CD14-positive monocyte (primary cell): ENCODE data around the gene KIDINS220. TPM values are rescaled to one million over a fixed set of nuclear protein-coding genes. Genes with fewer than 3 reads are reported as not detected.

Source experiments
- DNase-seq, 3 donors: peaks; one replicate each; pipeline ENCODE4 v3.0.0-alpha.2; 2011 to 2022
- H2AFZ ChIP-seq: 2 replicates; pipeline ENCODE4 v1.6.0; 2012; ENCODE audit warnings: mild to moderate bottlenecking, low read depth, low read length, inconsistent platforms; ENCODE audit not compliant: insufficient read depth, poor library complexity, severe bottlenecking
- H3K27ac ChIP-seq, 2 donors: 1 replicate in 1 of 2; 2 replicates in 1 of 2; pipeline ENCODE4 v1.5.1; 2012 to 2013; ENCODE audit warnings: low read length in 2 of 2, control low read depth in 1 of 2, inconsistent platforms in 1 of 2, low read depth in 1 of 2, mild to moderate bottlenecking in 1 of 2
- H3K27me3 ChIP-seq, 2 donors: one replicate each; pipeline versions ENCODE4 v1.6.0 to v1.6.1; 2011 to 2013; ENCODE audit warnings: low read length in 2 of 2; ENCODE audit not compliant: control insufficient read depth in 2 of 2, insufficient read depth in 2 of 2
- H3K36me3 ChIP-seq, 2 donors: replicated peaks in 1 of 2; 1 replicate in 1 of 2; 2 replicates in 1 of 2; pipeline versions ENCODE4 v1.5.1 to v1.6.1; 2012 to 2013; ENCODE audit warnings: low read length in 2 of 2, control low read depth in 1 of 2, inconsistent platforms in 1 of 2, mild to moderate bottlenecking in 1 of 2; ENCODE audit not compliant: insufficient read depth in 2 of 2, control insufficient read depth in 1 of 2
- H3K4me1 ChIP-seq, 2 donors: 1 replicate in 1 of 2; 2 replicates in 1 of 2; pipeline versions ENCODE4 v1.5.1 to v1.6.1; 2012 to 2013; ENCODE audit warnings: low read length in 2 of 2, control low read depth in 1 of 2, inconsistent platforms in 1 of 2, mild to moderate bottlenecking in 1 of 2, moderate library complexity in 1 of 2; ENCODE audit not compliant: insufficient read depth in 2 of 2, control insufficient read depth in 1 of 2
- H3K4me2 ChIP-seq: replicated peaks from 2 replicates; pipeline ENCODE3; 2012; ENCODE audit warnings: low read length, moderate library complexity, mild to moderate bottlenecking; ENCODE audit not compliant: poor library complexity, severe bottlenecking; ENCODE audit errors: extremely low read depth
- H3K4me3 ChIP-seq, 3 experiments: fragments of 200-600 bp in 1 of 3; sonication (generic) in 1 of 3; replicated peaks in 1 of 3; 1 replicate in 2 of 3; 2 replicates in 1 of 3; pipeline ENCODE4 v1.5.1; 2011 to 2013; ENCODE audit warnings: low read length in 3 of 3, mild to moderate bottlenecking in 3 of 3, control low read depth in 2 of 3, low read depth in 2 of 3, inconsistent platforms in 1 of 3, moderate library complexity in 1 of 3
- H3K79me2 ChIP-seq: 2 replicates; pipeline ENCODE4 v1.6.0; 2012; ENCODE audit warnings: mild to moderate bottlenecking, control low read depth, inconsistent platforms, low read length, moderate library complexity; ENCODE audit not compliant: insufficient read depth
- H3K9ac ChIP-seq: 2 replicates; pipeline ENCODE4 v1.6.0; 2017; ENCODE audit warnings: low read length, mild to moderate bottlenecking; ENCODE audit not compliant: insufficient read depth, poor library complexity, severe bottlenecking
- H3K9me3 ChIP-seq, 2 donors: replicated peaks in 1 of 2; 1 replicate in 1 of 2; 2 replicates in 1 of 2; pipeline versions ENCODE4 v1.5.1 to v1.6.1; 2012 to 2013; ENCODE audit warnings: low read length in 2 of 2, control low read depth in 1 of 2; ENCODE audit not compliant: control insufficient read depth in 1 of 2, insufficient read depth in 1 of 2
- H4K20me1 ChIP-seq: 2 replicates; pipeline ENCODE4 v1.6.0; 2012; ENCODE audit warnings: mild to moderate bottlenecking, low read length, control low read depth, moderate library complexity; ENCODE audit not compliant: insufficient read depth
- H3K27ac Mint-ChIP-seq, 7 donors: one replicate each; pipeline ENCODE4 v1.8.0; 2020; ENCODE audit warnings: mild to moderate bottlenecking in 7 of 7, mixed read lengths in 7 of 7, moderate library complexity in 6 of 7, inconsistent platforms in 2 of 7
- H3K27me3 Mint-ChIP-seq, 3 donors: one replicate each; pipeline ENCODE4 v1.8.0; 2021 to 2022; ENCODE audit warnings: low read depth in 3 of 3, mild to moderate bottlenecking in 3 of 3, mixed read lengths in 3 of 3, moderate library complexity in 3 of 3, inconsistent platforms in 1 of 3
- H3K36me3 Mint-ChIP-seq, 2 donors: one replicate each; pipeline ENCODE4 v1.8.0; 2020; ENCODE audit warnings: mixed read lengths in 2 of 2, inconsistent platforms in 1 of 2, mild to moderate bottlenecking in 1 of 2
- H3K4me1 Mint-ChIP-seq: one replicate; pipeline ENCODE4 v1.8.0; 2020; ENCODE audit warnings: mild to moderate bottlenecking, mixed read lengths
- H3K4me3 Mint-ChIP-seq, 2 donors: one replicate each; pipeline ENCODE4 v1.8.0; 2020; ENCODE audit warnings: mild to moderate bottlenecking in 2 of 2, mixed read lengths in 2 of 2, moderate library complexity in 1 of 2
- H3K9me3 Mint-ChIP-seq, 7 donors: one replicate each; pipeline ENCODE4 v1.8.0; 2020 to 2022; ENCODE audit warnings: mixed read lengths in 7 of 7, mild to moderate bottlenecking in 6 of 7, moderate library complexity in 6 of 7, inconsistent platforms in 2 of 7
- WGBS: methylation state at CpG from one replicate; pipeline ENCODE4 v1.1.5; 2013; ENCODE audit warnings: missing lambda C conversion rate; ENCODE audit not compliant: insufficient coverage; 5-methylcytosine and 5-hydroxymethylcytosine counted together
- intact Hi-C, 2 donors: fragments of 100-400 bp; cut with micrococcal nuclease; formaldehyde crosslinking; loops; one replicate each; pipeline versions ENCODE4 v1.15.0 to v1.15.1; 2023
- polyA plus RNA-seq, 3 donors: library from polyadenylated mRNA; depleted of rRNA in 1 of 3; unstranded in 2 of 3; stranded (reverse) in 1 of 3; fragments of 300-500 nt in 2 of 3; fragments of >200 nt in 1 of 3; fragmentation: Illumina TruSeq in 2 of 3; gene quantifications; 1 replicate in 2 of 3; 2 replicates in 1 of 3; pipeline ENCODE4 v1.2.3, GENCODE V29; 2012 to 2021
- TF ChIP-seq, protein P1 (sequence below): fragments of 200-600 bp; IDR thresholded peaks from one replicate; pipeline ENCODE4 v1.8.0; 2022; ENCODE audit warnings: antibody characterized with exemption, mild to moderate bottlenecking

KIDINS220 gene
- polyA plus RNA-seq, 3 donors = 12.1 to 26.7 (median 26.3) TPM

DNA sequence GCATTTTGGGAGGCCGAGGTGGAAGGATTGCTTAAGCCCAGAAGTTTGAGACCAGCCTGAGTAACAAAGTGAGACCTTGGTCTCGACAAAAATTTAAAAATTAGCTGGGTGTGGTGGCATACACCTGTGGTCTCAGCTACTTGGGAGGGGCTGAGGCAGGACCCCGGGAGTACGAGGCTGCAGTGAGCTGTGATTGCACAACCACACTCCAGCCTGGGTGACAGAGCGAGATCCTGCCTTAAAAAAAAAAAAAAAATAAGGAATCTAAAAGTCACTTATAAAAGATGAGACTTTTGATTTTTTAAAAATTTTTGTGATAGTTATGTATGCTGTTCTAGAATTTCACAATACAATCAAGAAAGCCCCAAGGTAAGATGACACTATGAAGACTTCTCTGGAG is 122.4 kb downstream of the KIDINS220 start:
- Mint-ChIP-seq H3K9me3 (peaks cover 8 to 23% (median 15%) of the 10 kb centered on the region in 7 donors), H3K4me1 (peaks cover 4% of the 10 kb centered on the region), H3K4me3 (no peak overlapping the region), H3K27ac (no peak overlapping the region), H3K36me3 (no peaks in the 10 kb centered on the region), H3K27me3 (peaks cover 0 to 4% (median 0%) of the 10 kb centered on the region in 3 donors)
- no peak overlapping the region for H3K27ac ChIP-seq
- H3K27me3 ChIP-seq = no peaks in the 10 kb centered on the region
- TF ChIP-seq, protein P1, sequence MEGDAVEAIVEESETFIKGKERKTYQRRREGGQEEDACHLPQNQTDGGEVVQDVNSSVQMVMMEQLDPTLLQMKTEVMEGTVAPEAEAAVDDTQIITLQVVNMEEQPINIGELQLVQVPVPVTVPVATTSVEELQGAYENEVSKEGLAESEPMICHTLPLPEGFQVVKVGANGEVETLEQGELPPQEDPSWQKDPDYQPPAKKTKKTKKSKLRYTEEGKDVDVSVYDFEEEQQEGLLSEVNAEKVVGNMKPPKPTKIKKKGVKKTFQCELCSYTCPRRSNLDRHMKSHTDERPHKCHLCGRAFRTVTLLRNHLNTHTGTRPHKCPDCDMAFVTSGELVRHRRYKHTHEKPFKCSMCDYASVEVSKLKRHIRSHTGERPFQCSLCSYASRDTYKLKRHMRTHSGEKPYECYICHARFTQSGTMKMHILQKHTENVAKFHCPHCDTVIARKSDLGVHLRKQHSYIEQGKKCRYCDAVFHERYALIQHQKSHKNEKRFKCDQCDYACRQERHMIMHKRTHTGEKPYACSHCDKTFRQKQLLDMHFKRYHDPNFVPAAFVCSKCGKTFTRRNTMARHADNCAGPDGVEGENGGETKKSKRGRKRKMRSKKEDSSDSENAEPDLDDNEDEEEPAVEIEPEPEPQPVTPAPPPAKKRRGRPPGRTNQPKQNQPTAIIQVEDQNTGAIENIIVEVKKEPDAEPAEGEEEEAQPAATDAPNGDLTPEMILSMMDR = no peak
- no peak overlapping the region for H2AFZ ChIP-seq
- no peak overlapping the region for H3K4me2 ChIP-seq
- peaks cover 13 to 22% of the 10 kb centered on the region in 2 donors for H3K9me3 ChIP-seq
- 100% methylated on average over 2 of the region's 5 CpGs for WGBS
- no peaks in the 10 kb centered on the region for H4K20me1 ChIP-seq
- H3K79me2 ChIP-seq = no peaks in the 10 kb centered on the region
- intact Hi-C loops = no loop called here
- H3K4me1 ChIP-seq = no peaks in the 10 kb centered on the region
- H3K36me3 ChIP-seq = no peaks in the 10 kb centered on the region
- DNase-seq = no peak
- H3K4me3 ChIP-seq = no peak overlapping the region
- H3K9ac ChIP-seq = no peak overlapping the region

GRCh38 chr2:8714283-8714682 is 123.1 kb downstream of the KIDINS220 start:
- DNase-seq = no peak
- 98% methylated on average over 6 of the region's 7 CpGs for WGBS
- intact Hi-C loops = no loop called here
- no peaks in the 10 kb centered on the region for H3K27me3 ChIP-seq
- H3K9ac ChIP-seq = no peak overlapping the region
- no peaks in the 10 kb centered on the region for H3K79me2 ChIP-seq
- Mint-ChIP-seq H3K27me3 (peaks cover 0 to 4% (median 0%) of the 10 kb centered on the region in 3 donors), H3K4me1 (peaks cover 4% of the 10 kb centered on the region), H3K27ac (no peak overlapping the region), H3K9me3 (peaks cover 9 to 24% (median 15%) of the 10 kb centered on the region in 7 donors), H3K4me3 (no peak overlapping the region), H3K36me3 (no peaks in the 10 kb centered on the region)
- no peaks in the 10 kb centered on the region for H3K4me1 ChIP-seq
- H3K27ac ChIP-seq = no peak overlapping the region
- no peak overlapping the region for H2AFZ ChIP-seq
- H4K20me1 ChIP-seq = no peaks in the 10 kb centered on the region
- H3K4me3 ChIP-seq = no peak overlapping the region
- H3K9me3 ChIP-seq = peaks cover 13 to 28% of the 10 kb centered on the region in 2 donors
- TF ChIP-seq, protein P1 = no peak
- no peaks in the 10 kb centered on the region for H3K36me3 ChIP-seq
- H3K4me2 ChIP-seq = no peak overlapping the region
